Activated naive CD4-positive, alpha-beta T cell treated with Interleukin-2 at 50 U/mL for 16 hours (primary cell): ENCODE measurements around the gene MNT.

Experiments used
- DNase-seq: peaks from one replicate; pipeline ENCODE4 v3.0.0-alpha.2; 2020

MNT gene

DNA sequence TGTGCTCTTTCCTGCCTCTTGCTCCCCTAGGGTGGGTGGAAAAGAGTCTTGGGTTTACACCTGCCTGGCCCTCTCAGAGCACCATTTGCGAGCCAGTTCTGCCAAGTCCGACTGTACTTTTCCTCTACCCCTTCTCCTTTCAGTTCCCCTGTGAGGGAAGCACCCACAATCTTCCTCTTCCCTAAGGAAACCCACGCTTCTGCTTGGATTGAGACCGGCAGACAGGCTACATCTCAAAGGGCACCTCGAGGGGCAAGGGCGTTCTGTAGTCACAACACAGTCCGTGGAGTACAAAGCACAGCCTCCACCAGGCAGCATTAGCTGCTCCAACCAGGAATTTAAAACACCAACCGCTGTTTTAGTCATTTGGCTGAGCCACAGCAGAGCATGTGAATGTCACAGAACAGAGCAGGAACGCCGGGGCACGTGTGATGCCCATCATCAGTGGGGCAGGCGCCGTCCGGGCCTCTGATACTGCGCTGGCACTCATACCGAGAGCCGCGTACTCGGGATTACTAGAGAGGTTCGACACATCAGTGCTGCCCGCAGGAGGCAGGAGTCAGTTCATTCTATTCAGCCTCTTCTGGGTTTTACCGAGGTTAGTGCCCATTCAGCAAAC is 13.7 kb upstream of the MNT start:
- DNase-seq: no peak

- DNase-seq: no peak
These were observed 11.7 kb upstream of the MNT start for GRCh38 chr17:2412561-2413021.

- no peak for DNase-seq
These were observed 10.1 kb upstream of the MNT start for GRCh38 chr17:2410951-2411350.

GRCh38 chr17:2406903-2407790 is 6.3 kb upstream of the MNT start:
- DNase-seq: no peak

DNA sequence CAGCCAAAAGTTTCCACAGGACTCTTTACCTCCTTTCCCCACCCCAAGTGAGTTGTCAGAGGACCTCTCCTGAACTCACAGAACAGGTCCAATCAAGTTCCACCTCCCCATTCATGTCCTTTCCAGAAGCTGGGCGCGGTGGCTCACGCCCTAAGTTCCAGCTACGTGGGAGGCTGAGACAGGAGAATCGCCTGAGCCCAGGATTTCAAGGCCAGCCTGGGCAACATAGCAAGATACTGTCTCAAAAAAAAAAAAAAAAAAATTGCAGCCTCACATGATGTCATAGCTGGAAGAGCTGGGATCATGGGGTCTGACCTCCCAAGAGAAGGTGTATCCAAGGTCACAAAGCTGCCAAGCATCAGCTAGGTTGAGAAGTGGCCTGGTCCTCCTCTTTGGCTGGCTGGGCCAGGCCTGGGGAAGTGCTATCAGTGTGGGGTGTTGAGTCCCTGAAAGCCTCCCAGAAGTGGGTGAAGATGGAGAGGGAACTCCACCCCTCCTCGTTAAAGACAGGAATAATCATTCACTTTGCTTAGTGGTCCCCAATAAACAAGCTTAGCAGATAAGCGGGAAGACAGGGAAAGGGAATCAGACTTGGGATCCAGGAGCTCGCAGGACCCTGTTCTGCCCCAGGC is 5.5 kb upstream of the MNT start:
- DNase-seq: no peak

- DNase-seq: no peak
These were observed 4.5 kb upstream of the MNT start for GRCh38 chr17:2405247-2405926.

DNA sequence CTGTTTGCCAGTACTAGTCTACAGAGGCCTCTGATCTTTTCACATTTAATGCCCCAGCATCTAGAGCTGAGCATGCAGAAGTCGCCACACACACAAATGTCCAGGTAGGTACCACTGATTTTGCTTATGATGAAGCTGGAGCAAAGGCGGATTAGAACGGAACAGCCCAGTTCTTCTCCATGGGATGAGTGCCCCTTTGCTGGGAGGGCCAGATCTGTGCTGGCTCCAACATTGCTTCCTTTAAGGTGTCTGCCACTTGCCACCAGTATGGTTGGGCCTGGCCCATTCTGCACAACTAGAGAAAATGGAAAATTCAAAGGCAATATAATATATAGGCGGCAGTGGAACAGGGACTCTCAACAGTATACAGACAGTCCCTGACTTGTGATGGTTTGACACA is 2.2 kb upstream of the MNT start:
- no peak for DNase-seq

- DNase-seq: no peak
These were observed 1.7 kb upstream of the MNT start for GRCh38 chr17:2402544-2402943.

- DNase-seq: peak; percentile 100
These were observed 764 bp upstream of the MNT start for GRCh38 chr17:2401426-2402221.

DNA sequence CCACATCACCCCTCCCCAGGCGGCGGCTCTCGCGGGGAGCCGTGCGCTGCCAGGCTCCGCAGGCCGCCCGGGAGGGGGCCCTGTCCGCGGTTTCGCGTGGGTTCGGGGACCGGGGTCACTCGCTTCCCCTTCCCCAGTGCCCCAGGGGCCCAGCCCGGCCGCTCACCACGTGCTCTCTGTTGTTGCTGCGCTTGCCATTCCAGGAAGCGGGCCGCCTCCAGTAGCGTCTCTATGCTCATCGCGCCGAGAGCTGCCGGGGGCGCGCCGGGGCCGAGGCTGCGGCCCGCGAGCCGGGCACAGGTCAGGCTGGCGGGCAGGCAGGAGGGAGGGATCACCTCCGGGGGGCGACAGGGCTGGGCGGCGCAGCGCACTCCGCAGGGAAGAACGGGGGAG is 390 bp downstream of the MNT start:
- DNase-seq: peak; percentile 68

GRCh38 chr17:2399572-2400473 is 1.0 kb downstream of the MNT start:
- DNase-seq: peak; percentile 93

- peak; percentile 63 for DNase-seq
These were observed 1.9 kb downstream of the MNT start for GRCh38 chr17:2398655-2399571.

DNA sequence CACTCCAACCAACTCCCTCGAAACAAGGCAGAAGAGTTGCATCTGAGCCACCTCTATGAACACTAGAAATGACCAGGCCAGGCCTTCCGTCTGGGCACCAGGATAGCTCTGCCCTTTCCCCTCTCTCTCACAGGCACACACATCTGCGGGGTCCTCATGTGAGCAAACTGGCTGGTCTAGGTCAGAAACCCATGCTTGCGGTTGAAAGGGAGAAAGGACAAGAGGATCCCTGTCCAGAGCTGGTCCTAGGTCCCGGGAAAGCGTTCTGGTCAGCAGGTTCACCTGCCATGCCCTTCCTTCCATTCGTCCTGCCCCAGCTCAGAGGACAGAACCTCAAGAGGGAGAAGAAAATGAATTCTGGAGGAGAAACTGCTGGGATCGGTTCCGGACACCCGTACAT is 2.7 kb downstream of the MNT start:
- DNase-seq: no peak

- no peak for DNase-seq
These were observed 3.4 kb downstream of the MNT start for GRCh38 chr17:2397247-2398171.

- peak; percentile 43 for DNase-seq
These were observed 4.2 kb downstream of the MNT start for GRCh38 chr17:2396568-2397246.

GRCh38 chr17:2396192-2396567 is 4.7 kb downstream of the MNT start:
- no peak for DNase-seq

GRCh38 chr17:2395258-2396181 is 5.3 kb downstream of the MNT start:
- DNase-seq: no peak
